PFSK-1 (cell line): ENCODE measurements around the gene TAX1BP3.

Experiments
- FOXP2 ChIP-seq: optimal IDR thresholded peaks from 2 replicates; pipeline ENCODE3; 2011; ENCODE audit warnings: borderline replicate concordance, control low read depth, inconsistent platforms; ENCODE audit not compliant: insufficient read depth; ENCODE audit errors: extremely low read length, extremely low read depth
- POLR2AphosphoS5 ChIP-seq: IDR thresholded peaks from 2 replicates; pipeline ENCODE4 v1.6.1; 2012; ENCODE audit warnings: low read depth, mild to moderate bottlenecking, control low read depth, low read length, moderate library complexity
- REST ChIP-seq, 2 experiments: IDR thresholded peaks; 2 replicates each; pipeline versions ENCODE4 v1.6.1 to v1.8.0; 2011 to 2012; ENCODE audit warnings: low read depth in 2 of 2, low read length in 2 of 2, control low read depth in 1 of 2, inconsistent platforms in 1 of 2, mild to moderate bottlenecking in 1 of 2, moderate library complexity in 1 of 2; ENCODE audit not compliant: insufficient read depth in 1 of 2
- SIN3A ChIP-seq: IDR thresholded peaks from 2 replicates; pipeline ENCODE4 v1.6.1; 2012; ENCODE audit warnings: mild to moderate bottlenecking, low read length, moderate library complexity, borderline replicate concordance; ENCODE audit not compliant: insufficient read depth
- TAF1 ChIP-seq: IDR thresholded peaks from 2 replicates; pipeline ENCODE4 v1.6.1; 2012; ENCODE audit warnings: low read length, control low read depth, borderline replicate concordance; ENCODE audit not compliant: insufficient read depth

Gene TAX1BP3

GRCh38 chr17:3688027-3688553 is 19.7 kb upstream of the TAX1BP3 start:
- TF ChIP-seq FOXP2 (no peak), REST (IDR thresholded peaks at IDR 0.05; ENCODE audit: insufficient read depth in 1 of 2, low read depth in 2 of 2, low read length in 2 of 2) (no peak), TAF1 (no peak), POLR2AphosphoS5 (no peak), SIN3A (no peak)

DNA sequence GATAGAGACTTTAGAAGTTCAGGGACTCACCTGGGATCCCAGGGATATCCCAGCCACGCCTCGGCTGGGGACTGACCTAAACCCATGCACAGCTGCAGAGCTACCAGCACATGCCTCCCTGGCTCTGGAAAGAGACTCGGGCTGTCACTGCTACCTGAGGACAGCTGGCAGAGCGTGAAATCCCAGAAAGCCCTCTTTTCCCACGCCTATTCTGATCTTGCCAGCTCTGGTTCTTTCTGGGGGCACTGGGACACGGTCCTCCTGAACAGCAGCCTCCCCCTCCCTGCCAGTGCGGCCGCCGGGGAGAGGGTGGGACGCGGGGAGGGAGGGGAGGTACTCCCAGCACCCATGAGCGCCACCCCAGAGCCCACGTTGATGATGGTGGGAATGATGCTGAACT is 16.8 kb upstream of the TAX1BP3 start:
- TF ChIP-seq FOXP2 (no peak), SIN3A (no peak), TAF1 (no peak), POLR2AphosphoS5 (no peak), REST (IDR thresholded peaks at IDR 0.05; ENCODE audit: insufficient read depth in 1 of 2, low read depth in 2 of 2, low read length in 2 of 2) (no peak)

- no peak for TF ChIP-seq POLR2AphosphoS5
- TF ChIP-seq TAF1: no peak
- no peak for TF ChIP-seq SIN3A
- TF ChIP-seq REST (IDR thresholded peaks at IDR 0.05; ENCODE audit: insufficient read depth in 1 of 2, low read depth in 2 of 2, low read length in 2 of 2): no peak
- TF ChIP-seq FOXP2: no peak
Observed at GRCh38 chr17:3683054-3683511, 14.7 kb upstream of the TAX1BP3 start.

DNA sequence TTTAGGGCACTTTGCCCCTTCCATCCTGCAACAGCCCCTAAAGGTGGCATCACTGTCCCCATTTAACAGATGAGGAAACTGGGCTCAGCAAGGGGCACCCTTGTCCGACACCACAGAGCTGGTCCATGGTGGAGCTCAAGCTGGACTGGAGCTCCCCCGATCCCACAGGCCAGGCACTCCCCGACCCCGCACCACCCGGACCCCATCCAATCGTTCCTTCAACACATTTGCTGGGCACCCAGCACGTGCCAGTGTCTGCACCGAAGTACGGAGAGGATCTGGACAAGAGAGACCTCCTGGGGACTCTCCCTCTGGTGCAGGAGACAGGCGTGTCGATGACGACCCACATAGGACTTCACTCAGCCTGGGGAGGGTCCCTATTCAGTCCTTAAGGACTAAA is 13.7 kb upstream of the TAX1BP3 start:
- TF ChIP-seq FOXP2 (no peak), TAF1 (no peak), SIN3A (no peak), POLR2AphosphoS5 (no peak), REST (IDR thresholded peaks at IDR 0.05; ENCODE audit: insufficient read depth in 1 of 2, low read depth in 2 of 2, low read length in 2 of 2) (no peak)

- TF ChIP-seq FOXP2 (no peak), REST (IDR thresholded peaks at IDR 0.05; ENCODE audit: insufficient read depth in 1 of 2, low read depth in 2 of 2, low read length in 2 of 2) (no peak), TAF1 (no peak), SIN3A (no peak), POLR2AphosphoS5 (no peak)
Observed at GRCh38 chr17:3681565-3681964, 13.2 kb upstream of the TAX1BP3 start.
